Tibial artery (tissue), 4 donors: ENCODE measurements around the gene AK5.

Experiments
- DNase-seq, 2 donors: peaks; one replicate each; pipeline ENCODE4 v3.0.0-alpha.2; 2019
- H3K27ac ChIP-seq, 2 donors: fragments of 200-600 bp; sonication (generic) in 1 of 2; 1 replicate in 1 of 2; 2 replicates in 1 of 2; pipeline ENCODE4 v1.5.1; 2018 to 2019; ENCODE audit warnings: mild to moderate bottlenecking in 1 of 2
- H3K27me3 ChIP-seq, 2 donors: fragments of 200-600 bp; sonication (generic) in 1 of 2; one replicate each; pipeline versions ENCODE4 v1.5.1 to v1.6.0; 2016 to 2019
- H3K36me3 ChIP-seq, 3 donors: fragments of 200-600 bp; sonication (generic) in 2 of 3; one replicate each; pipeline ENCODE4 v1.5.1; 2016 to 2019; ENCODE audit warnings: mild to moderate bottlenecking in 2 of 3
- H3K4me1 ChIP-seq, 4 donors: fragments of 200-600 bp; sonication (generic) in 2 of 4; 1 replicate in 3 of 4; 2 replicates in 1 of 4; pipeline ENCODE4 v1.5.1; 2016 to 2019
- H3K4me3 ChIP-seq, 2 donors: fragments of 200-600 bp; sonication (generic) in 1 of 2; 1 replicate in 1 of 2; 2 replicates in 1 of 2; pipeline ENCODE4 v1.5.1; 2018 to 2019; ENCODE audit warnings: mild to moderate bottlenecking in 2 of 2
- H3K9me3 ChIP-seq, 3 donors: fragments of 200-600 bp; sonication (generic) in 1 of 3; one replicate each; pipeline ENCODE4 v1.5.1; 2016 to 2019
- CTCF ChIP-seq, 2 experiments: fragments of 200-600 bp in 1 of 2; fragments of 450-650 bp in 1 of 2; IDR thresholded peaks; one replicate each; pipeline ENCODE4 v1.5.1; 2017 to 2019; ENCODE audit warnings: antibody characterized with exemption in 2 of 2, mild to moderate bottlenecking in 1 of 2, moderate library complexity in 1 of 2
- intact Hi-C: fragments of 100-400 bp; cut with DNase I; formaldehyde crosslinking; loops from one replicate; pipeline ENCODE4 v1.15.0; 2023; ENCODE audit warnings: low total_unique reads

AK5 gene

GRCh38 chr1:77267035-77267434, 14.8 kb upstream of the AK5 start:
- DNase-seq: no peak
- intact Hi-C loops: no loop called here
- Histone ChIP-seq H3K27ac (no peak overlapping the region), H3K9me3 (no peaks in the 10 kb centered on the region), H3K4me3 (no peak overlapping the region), H3K4me1 (peaks cover 0 to 9% (median under 1%) of the 10 kb centered on the region in 4 donors), H3K27me3 (no peaks in the 10 kb centered on the region), H3K36me3 (no peaks in the 10 kb centered on the region)
- TF ChIP-seq CTCF (IDR thresholded peaks at IDR 0.05): no peak

- intact Hi-C loops: no loop called here
- Histone ChIP-seq H3K27ac (no peak overlapping the region), H3K4me3 (no peak overlapping the region), H3K27me3 (no peaks in the 10 kb centered on the region), H3K4me1 (peaks cover 0 to 13% (median 2%) of the 10 kb centered on the region in 4 donors), H3K36me3 (no peaks in the 10 kb centered on the region), H3K9me3 (no peaks in the 10 kb centered on the region)
- no peak for TF ChIP-seq CTCF (IDR thresholded peaks at IDR 0.05)
- no peak for DNase-seq
Observed at GRCh38 chr1:77271852-77272580, 9.8 kb upstream of the AK5 start.

- Histone ChIP-seq H3K4me3 (no peak overlapping the region), H3K9me3 (no peaks in the 10 kb centered on the region), H3K27me3 (no peaks in the 10 kb centered on the region), H3K4me1 (peaks cover 0 to 13% (median 2%) of the 10 kb centered on the region in 4 donors), H3K27ac (no peak overlapping the region), H3K36me3 (no peaks in the 10 kb centered on the region)
- DNase-seq: no peak
- no peak for TF ChIP-seq CTCF (IDR thresholded peaks at IDR 0.05)
- intact Hi-C loops: no loop called here
Observed at GRCh38 chr1:77273891-77274290, 7.9 kb upstream of the AK5 start.

- peaks cover 0 to 13% (median 2%) of the 10 kb centered on the region in 4 donors for H3K4me1 ChIP-seq
- H3K36me3 ChIP-seq: no peaks in the 10 kb centered on the region
- DNase-seq: no peak
- no peak overlapping the region for H3K27ac ChIP-seq
- TF ChIP-seq CTCF (IDR thresholded peaks at IDR 0.05): no peak
- H3K4me3 ChIP-seq: no peak overlapping the region
- no peaks in the 10 kb centered on the region for H3K9me3 ChIP-seq
- intact Hi-C loops: no loop called here
- H3K27me3 ChIP-seq: no peaks in the 10 kb centered on the region
Observed at GRCh38 chr1:77275194-77275593, 6.6 kb upstream of the AK5 start.

GRCh38 chr1:77276941-77277340, 4.9 kb upstream of the AK5 start:
- no peaks in the 10 kb centered on the region for H3K36me3 ChIP-seq
- H3K27ac ChIP-seq: no peak overlapping the region
- no peak overlapping the region for H3K4me3 ChIP-seq
- no peaks in the 10 kb centered on the region for H3K27me3 ChIP-seq
- DNase-seq: no peak
- peaks cover 0 to 6% (median 4%) of the 10 kb centered on the region in 4 donors for H3K4me1 ChIP-seq
- intact Hi-C loops: no loop called here
- no peak for TF ChIP-seq CTCF (IDR thresholded peaks at IDR 0.05)
- H3K9me3 ChIP-seq: no peaks in the 10 kb centered on the region
